ENCODE results near the gene HSD17B7. TPM values are rescaled to one million over a fixed set of nuclear protein-coding genes. Genes with fewer than 3 reads are reported as not detected.

Gene HSD17B7
- total and polyA plus RNA-seq, 2 of the 8 experiments (the other 6 are each of a cell fraction or from before 2014, with no cell fraction given), result 31.0 to 37.8 TPM

GRCh38 chr1:162753998-162754585 lies 36.4 kb upstream of the HSD17B7 start:
- no peak overlapping the region for H3K18ac ChIP-seq (ENCODE audit: extremely low read depth, low read length)
- H3K4me3 ChIP-seq (ENCODE audit: extremely low read depth in 1 of 4, insufficient read depth in 2 of 4, low read depth in 3 of 4, low read length in 4 of 4), result no peak overlapping the region
- no peak overlapping the region for H3K4ac ChIP-seq (replicated peaks; ENCODE audit: insufficient read length, low read depth, low read length)
- no peak overlapping the region for H2BK20ac ChIP-seq (ENCODE audit: low read length)
- H2BK5ac ChIP-seq (ENCODE audit: low read depth, low read length), result no peak overlapping the region
- no peak overlapping the region for H3K14ac ChIP-seq (ENCODE audit: insufficient read length)
- WGBS, 2 experiments (ENCODE audit: extremely low coverage in 1 of 2, insufficient coverage in 1 of 2, insufficient read length in 1 of 2, insufficient replicate concordance in 2 of 2, low coverage in 1 of 2, low lambda C conversion rate in 2 of 2, missing lambda C conversion rate in 1 of 2), result 94% methylated on average over 1 of the region's 1 CpG; no CpG with 5 or more reads in 1 of the 2 experiments
- DNase-seq (ENCODE audit: low read depth in 1 of 2, low spot score in 2 of 2) (no peak), FAIRE-seq (no peak)
- no peak overlapping the region for H2AK5ac ChIP-seq (ENCODE audit: low read depth, low read length)
- H2AFZ ChIP-seq (ENCODE audit: low read length), result no peak overlapping the region
- no peak overlapping the region for H4K5ac ChIP-seq (ENCODE audit: insufficient read length, low read depth, low read length)
- H3K36me3 ChIP-seq (ENCODE audit: control insufficient read depth in 2 of 4, insufficient read depth in 4 of 4, low read length in 3 of 4), result no peaks in the 10 kb centered on the region
- H2BK120ac ChIP-seq (replicated peaks; ENCODE audit: low read depth, low read length), result no peak overlapping the region
- H3K9ac ChIP-seq (replicated peaks in 1 of 4; ENCODE audit: extremely low read depth in 1 of 4, low read depth in 3 of 4, low read length in 3 of 4), result no peak overlapping the region
- no peak overlapping the region for H2BK12ac ChIP-seq (ENCODE audit: low read depth, low read length)
- CTCF ChIA-PET (ENCODE audit: partially characterized antibody), result interaction anchor here (0.8 kb wide), 1 partner anchor 18 kb away, joined by 4 read pairs; no protein-coding TSS in a partner anchor
- H3K27me3 ChIP-seq (replicated peaks in 1 of 4; ENCODE audit: control insufficient read depth in 3 of 4, extremely low read depth in 1 of 4, insufficient read depth in 3 of 4, low read length in 3 of 4), result no peaks in the 10 kb centered on the region
- no peak overlapping the region; the same call in 1 of the 2 replicates for H2BK15ac ChIP-seq (ENCODE audit: low read length)
- no peak overlapping the region for H4K8ac ChIP-seq (ENCODE audit: extremely low read depth, insufficient read depth, low read length)
- POLR2A ChIA-PET (ENCODE audit: partially characterized antibody), result no interaction called here
- H3K56ac ChIP-seq (replicated peaks; ENCODE audit: insufficient read length, low read depth, low read length), result no peak overlapping the region
- no peak overlapping the region for H3K27ac ChIP-seq (ENCODE audit: low read depth, low read length)
- no peak overlapping the region for H3K23ac ChIP-seq (ENCODE audit: insufficient read length)
- H3K4me2 ChIP-seq (ENCODE audit: insufficient read depth in 1 of 2, low read depth in 2 of 2, low read length in 2 of 2), result no peak overlapping the region
- H3K4me1 ChIP-seq (replicated peaks in 1 of 4; ENCODE audit: control insufficient read depth in 3 of 4, insufficient read depth in 4 of 4, low read length in 3 of 4), result no peaks in the 10 kb centered on the region
- no peaks in the 10 kb centered on the region for H3K9me3 ChIP-seq (ENCODE audit: insufficient read depth in 2 of 2, low read depth in 1 of 2, low read length in 1 of 2)
- no peaks in the 10 kb centered on the region for H3K79me1 ChIP-seq (ENCODE audit: low read depth, low read length)
- H3K79me2 ChIP-seq (ENCODE audit: control insufficient read depth in 1 of 2, insufficient read depth in 2 of 2, low read length in 2 of 2), result no peaks in the 10 kb centered on the region
- no peaks in the 10 kb centered on the region for H4K20me1 ChIP-seq (replicated peaks in 1 of 2; ENCODE audit: control insufficient read depth in 1 of 2, insufficient read depth in 2 of 2, low read length in 2 of 2)
- H4K91ac ChIP-seq (replicated peaks; ENCODE audit: insufficient read length, low read length), result no peak overlapping the region
- no peaks in the 10 kb centered on the region for H3K23me2 ChIP-seq (ENCODE audit: low read depth, low read length)
- TF ChIP-seq SAP30 (IDR thresholded peaks at IDR 0.05; ENCODE audit: insufficient read depth, insufficient replicate concordance, low read length) (no peak), RFX5 (IDR thresholded peaks at IDR 0.05; ENCODE audit: borderline replicate concordance, low read depth, low read length) (no peak), SIRT6 (IDR thresholded peaks at IDR 0.05; ENCODE audit: low read length) (no peak), CBX5 (IDR thresholded peaks at IDR 0.05; ENCODE audit: low read depth, low read length) (no peak), E2F6 (IDR thresholded peaks at IDR 0.05) (no peak), RNF2 (IDR thresholded peaks at IDR 0.05; ENCODE audit: borderline replicate concordance, low read depth, low read length, missing control alignments, poor library complexity, severe bottlenecking) (no peak), CTCF (IDR thresholded peaks at IDR 0.05; ENCODE audit: control extremely low read depth in 1 of 3, insufficient read depth in 1 of 3, low read depth in 1 of 3, low read length in 3 of 3) (no peak), HDAC6 (IDR thresholded peaks at IDR 0.05; ENCODE audit: low read depth, low read length) (no peak)
